GM12874 (cell line): ENCODE data around the gene IL22RA2.

Experiments used
- TF ChIP-seq, protein P1 (sequence below): IDR thresholded peaks from 2 replicates; pipeline ENCODE4 v1.5.1; 2011; ENCODE audit warnings: low read depth, mild to moderate bottlenecking, control low read depth, low read length, moderate library complexity; ENCODE audit not compliant: insufficient read depth

The IL22RA2 gene

DNA sequence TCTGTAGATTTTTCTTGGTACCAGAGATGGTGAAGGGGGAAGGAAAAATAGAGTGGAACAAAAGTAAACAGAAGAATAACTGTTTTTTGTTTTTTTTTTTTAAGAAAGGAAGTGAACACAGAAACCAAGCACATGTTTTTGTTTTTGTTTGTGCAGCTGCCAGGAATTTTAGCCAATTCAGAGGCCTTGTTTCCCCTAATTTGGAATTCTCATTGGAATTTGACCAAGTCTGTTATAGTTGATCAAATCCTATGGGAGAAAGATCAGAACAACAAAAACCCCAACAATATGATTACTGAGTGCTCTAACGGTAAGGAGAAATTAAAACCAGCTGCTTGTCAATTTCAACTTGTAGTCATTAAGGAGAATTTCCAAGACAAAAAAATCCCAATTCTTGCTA, 18.2 kb upstream of the IL22RA2 start:
- TF ChIP-seq, protein P1, sequence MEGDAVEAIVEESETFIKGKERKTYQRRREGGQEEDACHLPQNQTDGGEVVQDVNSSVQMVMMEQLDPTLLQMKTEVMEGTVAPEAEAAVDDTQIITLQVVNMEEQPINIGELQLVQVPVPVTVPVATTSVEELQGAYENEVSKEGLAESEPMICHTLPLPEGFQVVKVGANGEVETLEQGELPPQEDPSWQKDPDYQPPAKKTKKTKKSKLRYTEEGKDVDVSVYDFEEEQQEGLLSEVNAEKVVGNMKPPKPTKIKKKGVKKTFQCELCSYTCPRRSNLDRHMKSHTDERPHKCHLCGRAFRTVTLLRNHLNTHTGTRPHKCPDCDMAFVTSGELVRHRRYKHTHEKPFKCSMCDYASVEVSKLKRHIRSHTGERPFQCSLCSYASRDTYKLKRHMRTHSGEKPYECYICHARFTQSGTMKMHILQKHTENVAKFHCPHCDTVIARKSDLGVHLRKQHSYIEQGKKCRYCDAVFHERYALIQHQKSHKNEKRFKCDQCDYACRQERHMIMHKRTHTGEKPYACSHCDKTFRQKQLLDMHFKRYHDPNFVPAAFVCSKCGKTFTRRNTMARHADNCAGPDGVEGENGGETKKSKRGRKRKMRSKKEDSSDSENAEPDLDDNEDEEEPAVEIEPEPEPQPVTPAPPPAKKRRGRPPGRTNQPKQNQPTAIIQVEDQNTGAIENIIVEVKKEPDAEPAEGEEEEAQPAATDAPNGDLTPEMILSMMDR = no peak

DNA sequence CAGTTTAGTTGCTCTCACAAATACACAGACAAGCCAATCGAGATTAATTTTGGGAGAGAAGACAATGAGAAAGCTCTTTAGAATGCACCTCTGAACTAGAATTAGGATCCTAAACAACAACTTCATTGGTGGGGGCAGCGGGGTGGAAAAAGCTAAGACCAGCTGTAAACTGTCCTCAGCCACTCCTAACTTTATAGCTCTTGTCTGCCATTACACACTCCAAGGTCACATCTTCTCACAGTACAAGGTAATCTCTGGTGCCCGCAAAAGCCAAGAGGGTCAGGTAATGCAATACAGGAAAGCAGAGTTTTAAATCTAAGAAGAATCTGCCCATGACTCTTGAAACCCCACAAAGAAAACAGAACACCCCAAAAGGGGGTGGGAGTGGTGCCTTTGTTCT, 17.8 kb upstream of the IL22RA2 start:
- TF ChIP-seq, protein P1 = no peak

DNA sequence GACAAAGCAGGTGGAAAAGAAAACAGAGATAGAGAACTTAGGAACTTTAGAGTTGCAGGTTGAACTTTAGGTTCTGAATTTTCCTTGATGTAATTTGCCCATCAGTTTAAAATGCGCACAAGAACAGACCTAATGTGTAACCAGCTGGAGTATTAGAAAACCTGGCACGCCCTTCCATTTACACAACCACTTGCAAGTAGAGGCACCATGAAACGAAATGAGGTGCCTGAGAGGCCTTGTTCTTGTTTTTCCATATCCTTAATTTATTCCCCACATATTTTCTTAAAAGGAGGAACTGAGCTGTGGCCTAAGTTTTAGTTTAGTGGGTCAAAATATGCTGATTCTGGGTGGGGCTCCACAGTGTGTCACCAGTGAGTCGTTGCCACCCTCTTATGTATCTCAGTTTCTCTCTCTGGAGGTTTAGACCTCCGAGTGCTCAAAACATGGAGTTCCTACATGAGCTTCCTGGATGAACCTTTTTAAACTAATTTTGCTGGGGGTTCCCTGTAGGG, 17.2 kb upstream of the IL22RA2 start:
- TF ChIP-seq, protein P1 = no peak

DNA sequence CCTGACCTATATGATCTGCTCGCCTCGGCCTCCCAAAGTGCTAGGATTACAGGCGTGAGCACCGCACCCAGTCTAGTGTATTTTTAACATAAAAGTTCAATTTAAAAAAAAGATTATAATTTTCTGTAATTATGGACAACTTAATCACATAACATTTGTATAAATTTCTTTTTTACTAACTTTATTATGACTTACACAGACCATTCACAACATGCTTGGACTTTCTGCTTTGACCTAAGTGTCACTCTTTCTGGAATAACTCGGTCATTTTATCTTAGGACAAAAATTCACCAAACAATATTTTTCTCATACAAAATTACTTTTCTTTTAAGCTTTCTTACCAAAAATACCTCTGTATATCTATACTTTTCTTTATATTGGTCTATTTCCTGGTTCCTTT, 15.4 kb upstream of the IL22RA2 start:
- TF ChIP-seq, protein P1 = no peak

DNA sequence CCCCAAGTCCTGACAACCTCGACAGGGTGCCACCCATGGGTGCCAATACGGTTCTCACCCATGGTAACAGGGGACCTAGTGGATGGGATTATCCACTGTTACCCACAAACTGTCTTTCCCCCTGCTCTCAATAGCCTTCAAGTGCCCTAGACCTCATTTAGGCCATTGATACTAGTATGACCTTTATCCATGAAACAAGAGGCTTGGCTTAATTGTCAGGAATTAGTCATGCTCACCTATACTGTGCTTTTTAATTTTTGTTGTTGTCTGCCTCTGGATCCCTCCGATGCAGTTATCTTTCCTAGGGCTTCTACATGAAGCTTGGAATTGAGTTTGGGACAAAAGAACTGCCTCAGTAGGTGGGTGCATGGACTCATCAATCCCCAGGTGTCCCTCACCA, 11.8 kb upstream of the IL22RA2 start:
- TF ChIP-seq, protein P1 = no peak

DNA sequence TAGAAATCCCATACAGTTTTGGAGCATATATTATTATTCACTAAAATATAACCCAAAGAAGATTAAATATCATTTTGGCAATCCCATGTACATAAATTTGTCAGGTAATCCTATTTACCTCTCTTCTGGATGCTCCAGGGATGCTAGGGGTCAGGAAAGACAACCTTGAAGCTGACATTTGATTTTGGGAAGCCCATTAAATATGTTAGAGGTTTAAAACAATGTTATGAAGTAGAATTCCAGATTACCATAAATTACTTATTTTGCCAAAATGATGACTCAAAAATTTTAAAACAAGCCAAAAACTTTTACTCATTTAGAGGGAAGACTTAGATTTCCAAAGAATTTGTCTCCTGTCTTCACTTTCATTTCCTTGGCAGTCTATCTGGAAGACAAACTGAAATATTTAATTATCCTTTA, 9.2 kb upstream of the IL22RA2 start:
- TF ChIP-seq, protein P1 = no peak

DNA sequence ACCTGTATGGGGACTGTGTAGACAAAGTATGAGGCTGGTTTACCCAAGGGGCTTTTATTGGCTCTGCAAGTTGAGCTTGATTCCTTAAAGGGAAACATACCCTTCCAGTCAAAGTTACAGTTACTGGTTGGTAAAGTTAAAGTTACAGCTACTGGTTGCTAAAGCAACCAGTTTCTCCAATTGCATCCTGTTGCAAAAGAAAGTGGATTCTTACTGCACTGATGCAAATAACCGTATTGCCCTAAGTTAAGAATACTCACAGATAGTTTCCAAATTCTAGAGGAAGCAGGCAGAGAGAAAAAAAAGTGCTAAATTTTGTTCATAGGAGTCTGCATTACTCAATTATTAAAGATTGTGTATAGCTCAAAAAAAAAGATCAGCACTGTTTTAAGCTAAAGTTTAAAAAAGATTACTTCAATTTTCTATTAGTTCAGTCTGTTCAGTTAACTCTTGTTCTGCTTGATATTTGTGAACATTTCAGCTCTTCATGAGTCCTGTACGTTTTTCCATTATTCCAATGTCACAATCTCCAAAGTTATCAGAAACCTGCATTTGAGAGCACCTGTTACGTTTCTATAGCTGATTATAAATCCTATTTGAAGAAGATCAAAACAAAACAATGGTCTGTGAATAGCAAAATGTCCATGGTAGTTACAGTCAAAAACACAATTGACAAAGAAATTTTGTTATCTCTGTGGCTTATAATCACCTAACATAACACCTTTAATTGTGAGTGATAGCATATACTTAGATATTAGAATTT, 8.6 kb upstream of the IL22RA2 start:
- TF ChIP-seq, protein P1 = no peak
